Left renal cortex interstitium (tissue), 4 donors: ENCODE data around the gene TSSK3. TPM values are rescaled to one million over a fixed set of nuclear protein-coding genes. Genes with fewer than 3 reads are reported as not detected.

Experiments used
- DNase-seq, 4 donors: peaks; one replicate each; pipeline ENCODE4 v3.0.0-alpha.2; 2013; ENCODE audit warnings: low read depth in 4 of 4, low spot score in 2 of 4, missing footprints in 1 of 4
- polyA plus RNA-seq, 4 donors: library from polyadenylated mRNA; unstranded; fragments of 120-200 nt; gene quantifications; one replicate each; pipeline ENCODE4 v1.2.1, GENCODE V29; 2013; ENCODE audit not compliant: insufficient read length in 4 of 4

TSSK3 gene
- polyA plus RNA-seq = 1 to 10 TPM; 2.0 to 9.1 (median 5.1) TPM

- DNase-seq = no peak
Measured at GRCh38 chr1:32362474-32363313, at the start of gene TSSK3, which contains the start of gene FAM229A. Gene TSSK3, plus strand, starts transcription at chr1:32362539. Its CDS starts 163 bp downstream, at chr1:32362702. Gene FAM229A, minus strand, starts transcription at chr1:32362485. Its CDS starts 394 bp downstream, at chr1:32362091.

GRCh38 chr1:32316903-32317277, 45.4 kb upstream of the TSSK3 start:
- DNase-seq = no peak

- no peak for DNase-seq
Measured at GRCh38 chr1:32318127-32318869, 44.0 kb upstream of the TSSK3 start.

GRCh38 chr1:32321712-32322291, 40.5 kb upstream of the TSSK3 start:
- no peak for DNase-seq

GRCh38 chr1:32327204-32327603, 35.1 kb upstream of the TSSK3 start:
- no peak for DNase-seq

GRCh38 chr1:32329931-32330466, 32.3 kb upstream of the TSSK3 start:
- no peak for DNase-seq

GRCh38 chr1:32330558-32331151, 31.7 kb upstream of the TSSK3 start:
- DNase-seq = no peak

GRCh38 chr1:32331549-32331948, 30.8 kb upstream of the TSSK3 start:
- no peak for DNase-seq

- DNase-seq = no peak
Measured at GRCh38 chr1:32332290-32333079, 29.9 kb upstream of the TSSK3 start.

GRCh38 chr1:32333251-32333963, 28.9 kb upstream of the TSSK3 start:
- no peak for DNase-seq

- no peak for DNase-seq
Measured at GRCh38 chr1:32334274-32334861, 28.0 kb upstream of the TSSK3 start.

- DNase-seq = no peak
Measured at GRCh38 chr1:32334864-32335534, 27.3 kb upstream of the TSSK3 start.

GRCh38 chr1:32335535-32335789, 26.9 kb upstream of the TSSK3 start:
- DNase-seq = no peak

- DNase-seq = peak in 3 of 4 donors; percentile 57 to 78 (median 67)
Measured at GRCh38 chr1:32335790-32336590, 26.3 kb upstream of the TSSK3 start, which contains the start of gene MARCKSL1. Gene MARCKSL1, minus strand, starts transcription at chr1:32336233. Its CDS starts 200 bp downstream, at chr1:32336033.

- DNase-seq = no peak
Measured at GRCh38 chr1:32336591-32336932, 25.8 kb upstream of the TSSK3 start.

- no peak for DNase-seq
Measured at GRCh38 chr1:32336963-32337675, 25.2 kb upstream of the TSSK3 start.
